HG02870 (cell line): ENCODE results near the gene PXK.
A peak's percentile ranks its signal among the peaks of the same experiment; 100 is the strongest.

ENCODE experiments used
- ATAC-seq: cut with Tn5 transposase; IDR thresholded peaks from one replicate; pipeline ENCODE4 v1.9.1; 2021; ENCODE audit warnings: mild to moderate bottlenecking, moderate library complexity; ENCODE audit not compliant: unreplicated experiment

Gene PXK

GRCh38 chr3:58346368-58346767 is 13.7 kb downstream of the PXK start:
- ATAC-seq: no peak

GRCh38 chr3:58347984-58348383 is 15.3 kb downstream of the PXK start:
- ATAC-seq: no peak

- ATAC-seq: peak; percentile 76
Measured at GRCh38 chr3:58349792-58350626, 17.3 kb downstream of the PXK start.

- ATAC-seq: no peak
Measured at GRCh38 chr3:58350627-58351013, 17.9 kb downstream of the PXK start.

- no peak for ATAC-seq
Measured at GRCh38 chr3:58351920-58352319, 19.2 kb downstream of the PXK start.

- ATAC-seq: no peak
Measured at GRCh38 chr3:58352626-58353025, 19.9 kb downstream of the PXK start.

- ATAC-seq: no peak
Measured at GRCh38 chr3:58353722-58354553, 21.2 kb downstream of the PXK start.

GRCh38 chr3:58355179-58355578 is 22.5 kb downstream of the PXK start:
- peak; percentile 57 for ATAC-seq

- no peak for ATAC-seq
Measured at GRCh38 chr3:58356054-58356453, 23.4 kb downstream of the PXK start.

GRCh38 chr3:58357402-58357801 is 24.7 kb downstream of the PXK start:
- ATAC-seq: no peak

GRCh38 chr3:58358092-58358491 is 25.4 kb downstream of the PXK start:
- ATAC-seq: no peak

GRCh38 chr3:58358808-58359207 is 26.1 kb downstream of the PXK start:
- ATAC-seq: no peak

GRCh38 chr3:58359621-58360020 is 26.9 kb downstream of the PXK start:
- ATAC-seq: no peak

GRCh38 chr3:58361866-58362265 is 29.2 kb downstream of the PXK start:
- ATAC-seq: no peak

- no peak for ATAC-seq
Measured at GRCh38 chr3:58366699-58367098, 34.0 kb downstream of the PXK start.

- ATAC-seq: no peak
Measured at GRCh38 chr3:58369038-58369437, 36.3 kb downstream of the PXK start.

- ATAC-seq: no peak
Measured at GRCh38 chr3:58369876-58370275, 37.2 kb downstream of the PXK start.

GRCh38 chr3:58370407-58370806 is 37.7 kb downstream of the PXK start:
- ATAC-seq: no peak

- ATAC-seq: no peak
Measured at GRCh38 chr3:58371754-58372153, 39.1 kb downstream of the PXK start.

- ATAC-seq: no peak
Measured at GRCh38 chr3:58375254-58375653, 42.6 kb downstream of the PXK start.

- no peak for ATAC-seq
Measured at GRCh38 chr3:58377168-58377567, 44.5 kb downstream of the PXK start.

GRCh38 chr3:58377750-58378149 is 45.1 kb downstream of the PXK start:
- no peak for ATAC-seq
